OCI-LY7 (cell line): ENCODE data around the gene LGALS9C. TPM values are rescaled to one million over a fixed set of nuclear protein-coding genes. Genes with fewer than 3 reads are reported as not detected.
"Not testable (repeated sequence)": the region's sequence is repeated elsewhere in the genome, so short reads cannot be mapped to it uniquely, and the experiment has no call there.

Experiments used
- BruUV-seq: library from RNA; stranded (reverse); fragments of 400-500 nt; replicated peaks from 2 replicates; lab custom pipeline; 2021; lab: Mats Ljungman, UMichigan
- CTCF ChIA-PET: fragments of 300-600 bp; sonication (Branson Sonifier 250); formaldehyde crosslinking; loops from one replicate; lab custom pipeline; 2022; ENCODE audit warnings: antibody characterized with exemption; ENCODE audit not compliant: unreplicated experiment; lab: Charles Lee
- POLR2A ChIA-PET: fragments of 300-600 bp; sonication (Branson Sonifier 250); formaldehyde crosslinking; loops from one replicate; lab custom pipeline; 2022; ENCODE audit warnings: antibody characterized with exemption; lab: Charles Lee
- DNase-seq: peaks from one replicate; pipeline ENCODE4 v3.0.0-alpha.2; 2015; ENCODE audit warnings: low spot score
- H2AFZ ChIP-seq: fragments of 200-600 bp; sonication (generic), shearing (Covaris generic); 2 replicates; pipeline ENCODE4 v1.6.1; 2014; ENCODE audit warnings: mild to moderate bottlenecking, antibody characterized with exemption, low read length, moderate library complexity
- H3K27ac ChIP-seq: fragments of 200-600 bp; sonication (generic); 2 replicates; pipeline ENCODE4 v1.5.1; 2014; ENCODE audit warnings: mixed run types, low read depth, mild to moderate bottlenecking, moderate library complexity, low read length, inconsistent platforms; ENCODE audit not compliant: poor library complexity, severe bottlenecking
- H3K36me3 ChIP-seq: fragments of 200-600 bp; sonication (generic); 2 replicates; pipeline ENCODE4 v1.6.1; 2014; ENCODE audit warnings: mild to moderate bottlenecking, antibody characterized with exemption, low read length, moderate library complexity, mixed read lengths; ENCODE audit not compliant: insufficient read depth
- H3K4me1 ChIP-seq: fragments of 200-600 bp; sonication (generic); 2 replicates; pipeline ENCODE4 v1.5.1; 2014; ENCODE audit warnings: mild to moderate bottlenecking, low read length; ENCODE audit not compliant: insufficient read depth, poor library complexity, severe bottlenecking
- H3K4me2 ChIP-seq: fragments of 200-600 bp; sonication (generic); 2 replicates; pipeline ENCODE4 v1.6.1; 2014; ENCODE audit warnings: mild to moderate bottlenecking, low read length
- H3K4me3 ChIP-seq: fragments of 200-600 bp; sonication (generic); 2 replicates; pipeline ENCODE4 v1.5.1; 2014; ENCODE audit warnings: mild to moderate bottlenecking, low read depth, low read length; ENCODE audit not compliant: poor library complexity, severe bottlenecking
- H3K79me2 ChIP-seq: fragments of 200-600 bp; sonication (generic); 2 replicates; pipeline ENCODE4 v1.6.1; 2016; ENCODE audit warnings: low read depth, mild to moderate bottlenecking, low read length, moderate library complexity, mixed read lengths; ENCODE audit not compliant: insufficient read depth
- H3K9me2 ChIP-seq: fragments of 200-600 bp; sonication (generic); 2 replicates; pipeline ENCODE4 v1.6.1; 2016; ENCODE audit warnings: mild to moderate bottlenecking, low read length, mixed read lengths; ENCODE audit not compliant: insufficient read depth
- H3K9me3 ChIP-seq: fragments of 200-600 bp; sonication (generic); 2 replicates; pipeline ENCODE4 v1.6.1; 2014; ENCODE audit warnings: mild to moderate bottlenecking, mixed run types, low read length, mixed read lengths
- H4K20me1 ChIP-seq: fragments of 200-600 bp; sonication (generic); 2 replicates; pipeline ENCODE4 v1.6.1; 2014; ENCODE audit warnings: mild to moderate bottlenecking, antibody characterized with exemption, low read length, moderate library complexity, mixed read lengths; ENCODE audit not compliant: insufficient read depth
- intact Hi-C: fragments of 100-400 bp; cut with micrococcal nuclease; formaldehyde crosslinking; loops from one replicate; pipeline ENCODE4 v1.10.0; 2022; ENCODE audit not compliant: unreplicated experiment
- small RNA-seq: library from RNA; depleted of rRNA; stranded (forward); fragments of <200 nt; gene quantifications from one replicate; pipeline ENCODE3, GENCODE V24; 2014
- total RNA-seq, 2 experiments: library from RNA; depleted of rRNA in 1 of 2; stranded (reverse); fragments of >200 nt in 1 of 2; shearing (Covaris generic) in 1 of 2; gene quantifications; 2 replicates each; pipeline ENCODE4 v1.2.3, GENCODE V29; 2014 to 2022

LGALS9C gene
- total RNA-seq, 2 experiments from 2014 or later = not detected

DNA sequence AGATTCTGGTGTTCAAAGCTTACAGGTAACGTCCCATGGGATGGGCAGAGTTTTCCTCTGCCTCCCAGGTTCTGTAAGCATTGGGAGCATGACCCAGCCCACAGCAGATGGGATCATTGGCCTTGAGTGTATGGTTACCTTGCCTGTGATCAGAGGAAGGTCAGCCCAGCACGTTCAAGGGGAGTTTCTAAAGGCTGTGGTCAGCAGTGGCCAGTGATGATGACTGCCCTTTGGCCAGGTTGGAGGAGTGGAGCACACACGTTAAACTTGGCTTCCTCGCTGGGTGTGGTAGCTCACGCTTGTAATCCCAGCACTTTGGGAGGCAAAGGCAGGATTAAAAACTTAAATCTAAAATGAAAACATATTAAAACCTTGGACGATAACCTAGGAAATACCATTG, 51.8 kb downstream of the LGALS9C start:
- POLR2A ChIA-PET, intact Hi-C loops, BruUV-seq, H4K20me1 ChIP-seq, H3K9me2 ChIP-seq, DNase-seq, H3K4me1 ChIP-seq, H3K36me3 ChIP-seq, H2AFZ ChIP-seq, CTCF ChIA-PET, H3K4me2 ChIP-seq, H3K79me2 ChIP-seq, H3K27ac ChIP-seq, H3K4me3 ChIP-seq, H3K9me3 ChIP-seq: not testable (repeated sequence)

GRCh38 chr17:18528899-18529500, 52.4 kb downstream of the LGALS9C start:
- H3K4me3 ChIP-seq, H4K20me1 ChIP-seq, POLR2A ChIA-PET, intact Hi-C loops, H3K36me3 ChIP-seq, H3K27ac ChIP-seq, H3K9me3 ChIP-seq, BruUV-seq, CTCF ChIA-PET, H3K79me2 ChIP-seq, H3K4me2 ChIP-seq, H3K4me1 ChIP-seq, H2AFZ ChIP-seq, DNase-seq, H3K9me2 ChIP-seq: not testable (repeated sequence)

DNA sequence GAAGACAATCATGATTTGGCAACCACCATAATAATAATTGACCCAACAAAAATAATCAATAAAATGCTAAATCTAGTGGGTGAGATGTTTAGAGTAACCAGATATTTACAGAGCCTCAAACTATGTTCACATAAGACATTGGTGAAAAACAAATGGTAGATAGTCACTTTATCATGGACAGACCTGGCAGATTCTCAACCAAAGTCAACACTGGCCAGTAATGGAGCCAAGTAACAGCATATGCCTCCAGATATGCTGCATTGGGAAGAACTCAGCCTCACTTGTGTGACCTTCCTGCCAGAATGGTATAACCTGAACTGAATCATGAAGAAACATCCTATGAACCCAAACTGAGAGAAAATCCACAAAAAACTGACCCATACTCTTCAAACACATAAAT, 53.8 kb downstream of the LGALS9C start:
- H3K9me2 ChIP-seq, H2AFZ ChIP-seq, CTCF ChIA-PET, H3K79me2 ChIP-seq, POLR2A ChIA-PET, H4K20me1 ChIP-seq, intact Hi-C loops, DNase-seq, H3K4me2 ChIP-seq, H3K36me3 ChIP-seq, H3K9me3 ChIP-seq, BruUV-seq, H3K4me3 ChIP-seq, H3K27ac ChIP-seq, H3K4me1 ChIP-seq: not testable (repeated sequence)

DNA sequence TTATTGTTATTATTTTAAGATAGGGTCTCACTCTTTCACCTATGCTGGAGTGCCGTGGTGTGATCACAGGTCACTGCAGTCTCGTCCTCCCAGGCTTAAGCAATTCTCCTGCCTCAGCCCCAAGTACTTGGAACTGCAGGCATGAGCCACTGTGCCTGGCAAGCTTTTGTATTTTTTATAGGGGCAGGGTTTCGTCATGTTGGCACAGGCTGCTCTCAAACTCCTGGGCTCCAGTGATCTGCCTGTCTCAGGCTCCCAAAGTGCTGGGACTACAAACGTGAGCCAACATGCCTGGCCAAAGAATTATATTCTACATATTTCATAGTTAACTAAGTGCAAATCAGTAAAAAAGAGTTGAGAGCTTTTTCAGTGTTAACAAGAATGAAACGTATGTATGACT, 65.6 kb downstream of the LGALS9C start:
- H3K4me2 ChIP-seq, H3K36me3 ChIP-seq, CTCF ChIA-PET, POLR2A ChIA-PET, H3K79me2 ChIP-seq, H3K9me2 ChIP-seq, H3K27ac ChIP-seq, H3K4me3 ChIP-seq, DNase-seq, H3K4me1 ChIP-seq, H3K9me3 ChIP-seq, H2AFZ ChIP-seq, intact Hi-C loops, H4K20me1 ChIP-seq, BruUV-seq: not testable (repeated sequence)

- H3K4me3 ChIP-seq, H3K4me2 ChIP-seq, H3K9me3 ChIP-seq, H3K27ac ChIP-seq, H3K36me3 ChIP-seq, POLR2A ChIA-PET, CTCF ChIA-PET, H3K4me1 ChIP-seq, DNase-seq, intact Hi-C loops, H4K20me1 ChIP-seq, BruUV-seq, H2AFZ ChIP-seq, H3K9me2 ChIP-seq, H3K79me2 ChIP-seq: not testable (repeated sequence)
Measured at GRCh38 chr17:18542907-18543306, 66.3 kb downstream of the LGALS9C start.

Small RNAs within 50 kb of the gene (small RNA-seq; reads per million reads assigned to genes)
- gene AL353997.1 = not detected
- gene AL353997.4 = not detected

Other genes with a start within 250 kb of the LGALS9C start
- gene FLII, start 218.1 kb upstream of the LGALS9C start, total RNA-seq (2014; rRNA removed; shearing (Covaris generic)) = 141 and 155 TPM in 2 replicates
- gene FLII, start 218.1 kb upstream of the LGALS9C start, total RNA-seq (2022) = 219 and 235 TPM in 2 replicates
- gene MIEF2, start 216.1 kb upstream of the LGALS9C start, total RNA-seq (2014; rRNA removed; shearing (Covaris generic)) = 7.6 and 7.9 TPM in 2 replicates
- gene MIEF2, start 216.1 kb upstream of the LGALS9C start, total RNA-seq (2022) = 11.8 and 12.7 TPM in 2 replicates
- 48.3 and 48.5 TPM in 2 replicates for gene TOP3A, start 161.8 kb upstream of the LGALS9C start, total RNA-seq (2014; rRNA removed; shearing (Covaris generic))
- 63.0 and 64.4 TPM in 2 replicates for gene TOP3A, start 161.8 kb upstream of the LGALS9C start, total RNA-seq (2022)
- gene SMCR8, start 161.5 kb upstream of the LGALS9C start, total RNA-seq (2014; rRNA removed; shearing (Covaris generic)) = 11.1 and 11.8 TPM in 2 replicates
- gene SMCR8, start 161.5 kb upstream of the LGALS9C start, total RNA-seq (2022) = 16.1 and 16.3 TPM in 2 replicates
- gene SHMT1, start 113.2 kb upstream of the LGALS9C start, total RNA-seq (2014; rRNA removed; shearing (Covaris generic)) = 62.7 and 66.5 TPM in 2 replicates
- gene SHMT1, start 113.2 kb upstream of the LGALS9C start, total RNA-seq (2022) = 92.1 and 101 TPM in 2 replicates
- gene EVPLL, start 99.0 kb upstream of the LGALS9C start, total RNA-seq (2014; rRNA removed; shearing (Covaris generic)) = not detected in 2 replicates
- gene EVPLL, start 99.0 kb upstream of the LGALS9C start, total RNA-seq (2022) = 1.2 TPM in 1 of 2 replicates, not detected in the other
- 0.05 TPM in 1 of 2 replicates, not detected in the other for gene TBC1D28, start 167.6 kb downstream of the LGALS9C start, total RNA-seq (2014; rRNA removed; shearing (Covaris generic))
- gene TBC1D28, start 167.6 kb downstream of the LGALS9C start, total RNA-seq (2022) = not detected in 2 replicates
- 0.70 and 1.7 TPM in 2 replicates for gene FOXO3B, start 205.5 kb downstream of the LGALS9C start, total RNA-seq (2014; rRNA removed; shearing (Covaris generic))
- gene FOXO3B, start 205.5 kb downstream of the LGALS9C start, total RNA-seq (2022) = 0.98 and 1.2 TPM in 2 replicates